ENCODE measurements around the gene CDKN2B-AS1. TPM values are rescaled to one million over a fixed set of nuclear protein-coding genes. Genes with fewer than 3 reads are reported as not detected.
"Not testable (repeated sequence)": the region's sequence is repeated elsewhere in the genome, so short reads cannot be mapped to it uniquely, and the experiment has no call there.

CDKN2B-AS1 gene
- total RNA-seq, 2 experiments from 2014 or later: 0.21 to 0.23 TPM

DNA sequence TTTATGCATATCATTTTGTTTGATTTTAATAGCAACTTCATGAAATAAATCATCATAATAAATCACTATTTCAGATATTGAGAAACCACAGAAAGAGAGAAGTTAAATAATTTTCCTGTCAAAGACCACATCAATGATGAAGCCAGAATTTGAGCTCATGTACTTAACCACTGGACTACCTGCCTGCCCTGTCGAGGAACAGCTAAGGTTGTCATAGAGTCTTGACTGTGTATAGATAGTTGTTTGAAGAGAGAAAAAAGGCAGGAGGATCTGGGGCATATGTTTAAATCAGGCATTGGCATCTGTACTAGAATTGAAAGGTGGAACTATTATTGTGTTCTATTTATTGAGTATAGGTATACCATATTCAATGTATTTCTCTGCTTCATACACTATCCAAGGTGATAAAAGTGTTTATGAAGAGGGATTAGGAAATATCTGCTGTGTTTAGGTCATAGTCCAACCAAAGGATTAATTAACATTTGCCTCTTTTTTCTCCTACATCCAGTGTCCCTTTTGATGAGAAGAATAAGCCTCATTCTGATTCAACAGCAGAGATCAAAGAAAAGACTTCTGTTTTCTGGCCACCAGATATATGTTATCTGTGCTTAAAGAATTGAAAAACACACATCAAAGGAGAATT, 51.8 kb downstream of the CDKN2B-AS1 start:
- no peak for ATAC-seq
- intact Hi-C loops (cut with DNase I, micrococcal nuclease): no loop called here
- peaks cover 8% of the 10 kb centered on the region for H3K4me1 Mint-ChIP-seq
- ChIA-PET CTCF (interaction anchor here (1.3 to 5.7 kb wide), 3 partner anchors 9 to 73 kb away, joined by 4 to 29 read pairs (median 4); partner anchors contain the start of gene CDKN2B), POLR2A (no interaction called here)
- no peaks in the 10 kb centered on the region for H3K36me3 Mint-ChIP-seq (ENCODE audit: low read depth)
- H3K9me3 Mint-ChIP-seq (ENCODE audit: low read depth): no peaks in the 10 kb centered on the region
- DNase-seq: no peak
- H3K27ac Mint-ChIP-seq: no peak overlapping the region
- H3K4me3 Mint-ChIP-seq: no peak overlapping the region
- peaks cover 24% of the 10 kb centered on the region for H3K27me3 Mint-ChIP-seq

DNA sequence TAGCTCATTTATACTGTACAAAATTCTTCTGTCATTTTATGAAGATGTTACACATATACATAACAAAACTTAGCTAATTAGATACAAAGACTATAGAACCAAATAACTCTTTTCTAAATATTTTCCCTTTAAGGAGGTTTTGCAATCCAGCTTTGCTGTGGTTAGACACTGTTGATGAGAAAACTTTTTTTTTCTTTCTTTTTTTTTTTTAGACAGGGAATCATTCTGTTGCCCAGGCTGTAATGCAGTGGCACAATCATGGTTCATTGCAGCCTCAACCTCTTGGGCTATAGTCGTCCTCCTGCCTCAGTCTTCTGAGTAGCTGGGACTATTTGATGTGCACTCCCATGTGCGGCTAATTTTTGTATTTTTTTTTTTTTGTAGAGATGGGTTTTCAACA, 53.0 kb downstream of the CDKN2B-AS1 start:
- Mint-ChIP-seq H3K4me1 (peaks cover 20% of the 10 kb centered on the region), H3K4me3 (no peak overlapping the region), H3K27me3 (peaks cover 18% of the 10 kb centered on the region), H3K27ac (no peak overlapping the region), H3K9me3 (ENCODE audit: low read depth) (no peaks in the 10 kb centered on the region), H3K36me3 (ENCODE audit: low read depth) (no peaks in the 10 kb centered on the region)
- intact Hi-C loops (cut with DNase I, micrococcal nuclease): no loop called here
- no peak for ATAC-seq
- POLR2A ChIA-PET: no interaction called here
- DNase-seq: no peak
- CTCF ChIA-PET: interaction anchor here (0.7 to 5.7 kb wide), 4 partner anchors 10 to 40 kb away, joined by 3 to 29 read pairs (median 4); partner anchors contain the start of gene CDKN2B

DNA sequence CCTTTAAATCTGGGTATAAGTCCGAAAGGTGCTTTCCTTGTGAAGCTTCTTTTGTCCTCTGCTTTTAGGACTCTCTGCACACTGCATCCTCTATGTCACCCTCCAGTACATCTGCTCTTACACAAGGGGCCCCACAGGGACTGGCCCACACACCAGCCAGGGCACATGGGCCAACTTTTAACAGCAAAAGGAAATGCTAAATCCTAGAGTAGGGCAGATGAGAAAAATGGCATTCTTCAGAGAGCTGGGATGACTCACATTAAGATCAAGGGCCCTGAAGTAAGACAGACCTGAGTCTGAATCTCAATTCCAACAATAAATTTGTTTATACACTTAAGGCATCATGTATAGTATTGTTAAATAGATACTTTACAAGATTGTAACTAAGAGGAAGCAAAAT, 54.8 kb downstream of the CDKN2B-AS1 start:
- Mint-ChIP-seq H3K27me3 (peaks cover 16% of the 10 kb centered on the region), H3K4me1 (peaks cover 30% of the 10 kb centered on the region), H3K27ac (no peak overlapping the region), H3K36me3 (ENCODE audit: low read depth) (no peaks in the 10 kb centered on the region), H3K9me3 (ENCODE audit: low read depth) (no peaks in the 10 kb centered on the region), H3K4me3 (no peak overlapping the region)
- DNase-seq (no peak), ATAC-seq (no peak)
- intact Hi-C loops (cut with DNase I, micrococcal nuclease): no loop called here
- ChIA-PET CTCF (interaction anchor here (0.6 to 5.7 kb wide), 3 partner anchors 12 to 703 kb away, joined by 3 to 29 read pairs (median 18); partner anchors contain the start of gene CDKN2B), POLR2A (no interaction called here)

DNA sequence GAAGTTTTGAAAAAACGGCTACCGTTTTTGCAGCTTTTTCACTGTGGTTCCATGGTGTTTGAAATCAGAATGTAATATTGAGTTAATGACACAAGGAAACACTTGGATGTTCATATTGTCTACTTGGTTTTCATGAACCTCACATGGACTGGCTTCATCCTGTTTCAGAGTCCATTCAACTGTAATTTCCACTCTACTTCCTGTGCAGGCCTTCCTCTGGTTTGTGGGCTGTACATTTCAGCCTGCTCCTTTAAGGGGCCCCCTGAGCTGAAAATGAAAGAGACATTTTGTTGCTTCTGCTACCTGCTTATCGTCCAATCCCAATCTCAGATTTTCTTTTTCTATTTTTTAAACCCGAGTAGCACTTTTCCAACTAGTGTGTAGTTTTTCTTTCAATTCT, 56.3 kb downstream of the CDKN2B-AS1 start:
- no peak overlapping the region for H3K27ac Mint-ChIP-seq
- CTCF ChIA-PET: interaction anchor here (1.0 to 5.7 kb wide), 4 partner anchors 9 to 239 kb away, joined by 3 to 29 read pairs (median 11); partner anchors contain the start of gene CDKN2B
- no peak overlapping the region for H3K4me3 Mint-ChIP-seq
- ATAC-seq: no peak
- H3K36me3 Mint-ChIP-seq (ENCODE audit: low read depth): no peaks in the 10 kb centered on the region
- DNase-seq: no peak
- H3K27me3 Mint-ChIP-seq: peaks cover 14% of the 10 kb centered on the region
- intact Hi-C loops (cut with DNase I, micrococcal nuclease): loop anchor here (5.0 to 10.0 kb wide), 3 partner anchors 56 to 696 kb away; partner anchors contain the start of gene IFNA6 (in 1 of the 2)
- no peaks in the 10 kb centered on the region for H3K9me3 Mint-ChIP-seq (ENCODE audit: low read depth)
- peaks cover 30% of the 10 kb centered on the region for H3K4me1 Mint-ChIP-seq
- POLR2A ChIA-PET: no interaction called here

DNA sequence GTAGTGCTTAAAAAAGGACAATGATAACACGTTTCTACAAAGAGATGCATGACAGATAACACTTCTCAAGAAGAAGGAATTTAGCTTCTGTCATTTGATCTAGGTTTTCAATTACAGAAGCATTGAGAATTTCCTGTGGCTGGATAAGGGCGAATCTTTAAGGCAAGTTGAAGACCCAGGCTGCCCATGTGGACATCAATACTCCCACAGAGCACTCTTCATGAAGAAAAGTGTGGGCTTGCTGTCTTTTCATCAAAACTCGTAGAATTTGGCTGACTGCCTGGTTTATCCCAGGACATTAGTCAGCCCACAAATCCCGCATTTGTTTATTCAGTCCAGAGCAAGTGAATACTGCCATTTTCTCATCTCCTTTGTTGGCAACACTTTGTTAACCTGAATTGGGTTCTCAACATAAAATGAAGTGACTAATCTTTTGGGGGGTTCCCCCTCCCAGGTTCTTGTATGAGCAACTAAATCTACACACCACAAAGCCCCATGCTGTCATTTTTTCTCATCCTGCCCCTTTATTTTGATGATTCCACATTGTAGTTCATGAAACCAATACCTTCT, 57.9 kb downstream of the CDKN2B-AS1 start:
- POLR2A ChIA-PET: no interaction called here
- no peaks in the 10 kb centered on the region for H3K36me3 Mint-ChIP-seq (ENCODE audit: low read depth)
- H3K27me3 Mint-ChIP-seq: peaks cover 13% of the 10 kb centered on the region
- DNase-seq (peak; percentile 57), ATAC-seq (peak; percentile 96)
- peaks cover 30% of the 10 kb centered on the region for H3K4me1 Mint-ChIP-seq
- CTCF ChIA-PET: interaction anchor here (0.6 to 1.4 kb wide), 6 partner anchors 14 to 239 kb away, joined by 3 to 5 read pairs (median 3); no protein-coding TSS in a partner anchor
- H3K4me3 Mint-ChIP-seq: no peak overlapping the region
- H3K27ac Mint-ChIP-seq: no peak overlapping the region
- intact Hi-C loops (cut with DNase I, micrococcal nuclease): loop anchor here (1.0 to 10.0 kb wide), 9 partner anchors 28 to 698 kb away; partner anchors contain the start of gene IFNA6 (in 1 of the 2)
- H3K9me3 Mint-ChIP-seq (ENCODE audit: low read depth): no peaks in the 10 kb centered on the region

DNA sequence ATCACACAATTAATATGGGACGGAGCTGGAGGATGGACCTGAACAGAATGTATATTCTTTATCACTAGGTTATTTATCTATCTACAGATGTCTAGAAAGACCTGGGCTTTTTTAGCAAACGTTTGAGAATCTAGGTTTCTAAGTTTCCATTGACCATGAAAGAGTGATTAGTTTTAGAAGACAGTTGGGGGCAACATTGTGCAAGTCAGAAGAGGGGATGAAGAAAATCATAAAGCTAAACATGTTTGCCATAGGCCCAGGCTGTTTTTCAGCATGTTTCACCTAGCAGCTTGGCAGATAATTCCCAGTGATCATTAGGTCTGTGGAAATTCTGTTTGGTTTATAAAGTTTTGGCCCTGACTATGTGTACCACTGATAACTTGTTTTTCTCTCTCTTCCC, 58.6 kb downstream of the CDKN2B-AS1 start:
- Mint-ChIP-seq H3K27me3 (peaks cover 12% of the 10 kb centered on the region), H3K36me3 (ENCODE audit: low read depth) (no peaks in the 10 kb centered on the region), H3K27ac (no peak overlapping the region), H3K4me1 (peaks cover 30% of the 10 kb centered on the region), H3K4me3 (no peak overlapping the region), H3K9me3 (ENCODE audit: low read depth) (no peaks in the 10 kb centered on the region)
- CTCF ChIA-PET: interaction anchor here (0.7 to 1.4 kb wide), 3 partner anchors 15 to 186 kb away, joined by 3 to 5 read pairs (median 4); no protein-coding TSS in a partner anchor
- intact Hi-C loops (cut with DNase I, micrococcal nuclease): loop anchor here (2.0 to 10.0 kb wide), 4 partner anchors 54 to 698 kb away; partner anchors contain the start of gene IFNA6 (in 1 of the 2)
- no peak for DNase-seq
- POLR2A ChIA-PET: no interaction called here
- no peak for ATAC-seq

DNA sequence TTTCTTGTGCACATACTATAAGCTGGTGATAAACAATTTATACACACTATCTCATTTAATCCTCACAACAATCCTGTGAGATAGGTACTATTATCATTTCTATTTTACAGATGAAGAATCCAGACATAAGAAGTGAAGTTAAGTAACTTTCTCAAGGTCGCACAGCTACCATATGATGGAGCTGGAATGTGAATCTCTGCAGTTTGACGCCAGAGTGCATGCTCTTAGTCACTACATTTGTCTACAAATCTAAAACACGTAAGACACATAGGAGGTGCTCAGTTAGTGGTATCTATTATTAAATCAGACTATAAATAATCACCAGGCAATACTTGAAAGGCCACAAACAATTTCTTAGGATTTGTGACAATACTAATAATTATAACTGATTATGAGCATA, 59.5 kb downstream of the CDKN2B-AS1 start:
- DNase-seq: no peak
- ATAC-seq: no peak
- H3K36me3 Mint-ChIP-seq (ENCODE audit: low read depth): no peaks in the 10 kb centered on the region
- no peaks in the 10 kb centered on the region for H3K9me3 Mint-ChIP-seq (ENCODE audit: low read depth)
- H3K27me3 Mint-ChIP-seq: peaks cover 13% of the 10 kb centered on the region
- peaks cover 30% of the 10 kb centered on the region for H3K4me1 Mint-ChIP-seq
- intact Hi-C loops (cut with DNase I, micrococcal nuclease): loop anchor here (5.0 to 10.0 kb wide), 3 partner anchors 53 to 699 kb away; partner anchors contain the start of gene IFNA6 (in 1 of the 2)
- no peak overlapping the region for H3K27ac Mint-ChIP-seq
- ChIA-PET CTCF (interaction anchor here (0.6 to 1.5 kb wide), 4 partner anchors 15 to 1916 kb away, joined by 3 to 4 read pairs (median 3); no protein-coding TSS in a partner anchor), POLR2A (no interaction called here)
- no peak overlapping the region for H3K4me3 Mint-ChIP-seq

DNA sequence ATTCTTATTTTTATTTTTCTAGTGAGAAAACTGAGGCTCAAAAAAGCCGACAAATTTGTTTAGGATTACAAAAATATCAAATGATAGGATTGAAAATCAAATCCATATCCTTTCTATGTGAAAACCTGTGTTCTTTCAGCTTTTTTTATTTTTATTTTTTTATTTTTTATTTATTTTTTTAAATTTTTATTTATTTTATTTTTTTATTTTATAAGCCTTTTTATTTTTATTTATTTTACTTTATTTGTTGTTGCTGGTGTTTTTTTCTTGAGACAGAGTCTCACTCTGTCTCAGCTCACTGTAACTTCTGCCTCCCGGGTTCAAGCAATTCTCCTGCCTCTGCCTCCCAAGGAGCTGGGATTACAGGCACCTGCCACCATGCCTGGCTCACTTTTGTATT, 59.9 kb downstream of the CDKN2B-AS1 start:
- intact Hi-C loops (cut with DNase I, micrococcal nuclease): loop anchor here (5.0 to 10.0 kb wide), 3 partner anchors 53 to 700 kb away; partner anchors contain the start of gene IFNA6 (in 1 of the 2)
- Mint-ChIP-seq H3K9me3 (ENCODE audit: low read depth) (no peaks in the 10 kb centered on the region), H3K4me1 (peaks cover 30% of the 10 kb centered on the region), H3K4me3 (no peak overlapping the region), H3K27ac (no peak overlapping the region), H3K27me3 (peaks cover 10% of the 10 kb centered on the region), H3K36me3 (ENCODE audit: low read depth) (no peaks in the 10 kb centered on the region)
- ChIA-PET POLR2A (no interaction called here), CTCF (interaction anchor here (0.6 to 1.5 kb wide), 3 partner anchors 15 to 1915 kb away, joined by 3 read pairs; no protein-coding TSS in a partner anchor)
- no peak for DNase-seq
- ATAC-seq: no peak

DNA sequence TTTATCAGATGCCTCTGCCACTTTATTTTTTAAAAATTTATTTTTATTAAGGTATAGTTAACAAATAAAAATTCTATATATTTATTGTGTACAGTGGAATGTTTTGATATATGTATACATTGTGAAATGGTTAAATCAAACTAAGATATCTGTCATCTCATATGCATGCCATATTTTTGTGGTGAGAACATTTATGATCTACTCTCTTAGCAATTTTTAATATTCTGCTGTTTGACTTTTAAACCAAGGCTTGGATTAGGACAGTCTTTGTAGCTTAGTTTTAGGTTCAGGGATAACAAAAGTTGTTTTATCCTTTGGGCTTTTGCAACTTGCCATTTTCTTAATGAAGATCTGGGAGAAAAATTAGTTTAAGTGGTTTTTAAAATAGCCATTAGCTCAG, 60.5 kb downstream of the CDKN2B-AS1 start:
- no peak for ATAC-seq
- Mint-ChIP-seq H3K27me3 (peaks cover 10% of the 10 kb centered on the region), H3K9me3 (ENCODE audit: low read depth) (no peaks in the 10 kb centered on the region), H3K36me3 (ENCODE audit: low read depth) (no peaks in the 10 kb centered on the region), H3K4me1 (peaks cover 30% of the 10 kb centered on the region), H3K4me3 (no peak overlapping the region), H3K27ac (no peak overlapping the region)
- intact Hi-C loops (cut with DNase I, micrococcal nuclease): loop anchor here in 1 of 2 experiments (10.0 kb wide), 2 partner anchors 180 to 700 kb away; partner anchors contain the start of gene IFNA6
- DNase-seq: no peak
- ChIA-PET POLR2A (no interaction called here), CTCF (interaction anchor here (0.9 to 1.5 kb wide), 3 partner anchors 16 to 46 kb away, joined by 3 read pairs; no protein-coding TSS in a partner anchor)

DNA sequence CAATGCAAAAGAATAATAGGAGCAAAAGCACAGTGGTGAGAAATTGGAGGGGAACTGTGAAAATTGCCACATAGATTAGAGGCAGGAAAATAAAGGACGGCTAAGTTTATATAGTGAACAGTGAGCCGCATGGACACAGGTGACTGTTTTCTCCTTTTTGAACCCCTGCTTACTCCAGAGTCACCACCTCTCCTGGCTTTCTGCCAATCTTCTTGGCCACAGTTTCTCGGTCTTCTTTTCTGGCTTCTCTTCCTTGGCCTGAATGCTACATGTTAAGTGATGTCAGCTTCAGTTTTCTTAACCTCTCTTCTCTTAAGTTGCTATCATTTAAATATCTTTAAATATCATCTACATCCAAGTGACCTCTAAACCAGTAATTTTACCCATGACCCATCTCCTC, 61.8 kb downstream of the CDKN2B-AS1 start:
- CTCF ChIA-PET: interaction anchor here (1.0 kb wide), 1 partner anchor 24 kb away, joined by 3 read pairs; no protein-coding TSS in a partner anchor
- no peak overlapping the region for H3K4me3 Mint-ChIP-seq
- H3K27ac Mint-ChIP-seq: no peak overlapping the region
- no peaks in the 10 kb centered on the region for H3K36me3 Mint-ChIP-seq (ENCODE audit: low read depth)
- no peaks in the 10 kb centered on the region for H3K9me3 Mint-ChIP-seq (ENCODE audit: low read depth)
- DNase-seq: no peak
- POLR2A ChIA-PET: no interaction called here
- intact Hi-C loops (cut with DNase I, micrococcal nuclease): loop anchor here in 1 of 2 experiments (10.0 kb wide), 2 partner anchors 178 to 702 kb away; partner anchors contain the start of gene IFNA6
- no peak for ATAC-seq
- H3K27me3 Mint-ChIP-seq: peaks cover 16% of the 10 kb centered on the region
- H3K4me1 Mint-ChIP-seq: peaks cover 22% of the 10 kb centered on the region

DNA sequence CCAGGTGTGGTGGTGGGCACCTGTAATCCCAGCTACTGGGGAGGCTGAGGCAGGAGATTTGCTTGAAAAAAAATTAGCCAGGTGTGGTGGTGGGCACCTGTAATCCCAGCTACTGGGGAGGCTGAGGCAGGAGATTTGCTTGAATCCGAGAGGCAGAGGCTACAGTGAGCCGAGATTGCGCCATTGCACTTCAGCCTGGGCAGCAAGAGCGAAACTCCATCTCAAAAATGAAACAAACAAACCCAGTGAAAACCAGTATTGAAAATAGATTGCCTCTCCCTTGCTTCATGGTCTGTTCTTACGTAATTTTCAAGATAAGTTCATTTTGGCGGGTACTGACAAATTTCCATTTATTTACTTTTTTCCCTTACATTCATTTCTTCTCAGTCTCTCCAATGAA, 63.4 kb downstream of the CDKN2B-AS1 start:
- H3K36me3 Mint-ChIP-seq (ENCODE audit: low read depth); H3K9me3 Mint-ChIP-seq (ENCODE audit: low read depth); CTCF ChIA-PET; H3K27ac Mint-ChIP-seq; H3K4me1 Mint-ChIP-seq; DNase-seq; POLR2A ChIA-PET; ATAC-seq; H3K4me3 Mint-ChIP-seq: not testable (repeated sequence)
- intact Hi-C loops (cut with DNase I, micrococcal nuclease): loop anchor here in 1 of 2 experiments (10.0 kb wide), 2 partner anchors 177 to 703 kb away; partner anchors contain the start of gene IFNA6
- peaks cover 17% of the 10 kb centered on the region for H3K27me3 Mint-ChIP-seq

Data from activated CD4-positive, alpha-beta T cell treated with anti-CD3 and anti-CD28 coated beads for 36 hours (primary cell).